ENCODE measurements around the gene SLC5A6.

The SLC5A6 gene

DNA sequence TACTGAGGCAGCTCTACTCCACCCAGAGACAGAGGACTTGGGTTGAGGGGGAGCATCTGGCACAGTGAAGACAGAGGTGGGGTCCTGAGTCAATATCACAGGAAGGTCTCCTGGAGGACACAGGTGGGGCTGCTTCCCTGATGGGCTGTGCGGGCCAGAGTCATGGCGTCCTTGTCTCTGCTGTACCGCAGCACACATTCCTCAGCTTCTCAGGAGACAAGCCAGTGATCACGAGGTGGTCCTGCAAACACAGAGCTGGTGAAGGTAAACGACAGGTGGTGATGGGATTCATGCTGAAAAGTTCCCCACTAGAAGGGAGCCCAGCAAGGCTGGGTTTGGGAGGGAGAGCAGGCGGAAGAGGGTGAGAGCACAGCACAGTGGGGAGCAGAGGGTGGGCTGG lies 53.6 kb downstream of the SLC5A6 start:
- no peak for DNase-seq (ENCODE audit: low spot score)
- TF ChIP-seq, protein P1, sequence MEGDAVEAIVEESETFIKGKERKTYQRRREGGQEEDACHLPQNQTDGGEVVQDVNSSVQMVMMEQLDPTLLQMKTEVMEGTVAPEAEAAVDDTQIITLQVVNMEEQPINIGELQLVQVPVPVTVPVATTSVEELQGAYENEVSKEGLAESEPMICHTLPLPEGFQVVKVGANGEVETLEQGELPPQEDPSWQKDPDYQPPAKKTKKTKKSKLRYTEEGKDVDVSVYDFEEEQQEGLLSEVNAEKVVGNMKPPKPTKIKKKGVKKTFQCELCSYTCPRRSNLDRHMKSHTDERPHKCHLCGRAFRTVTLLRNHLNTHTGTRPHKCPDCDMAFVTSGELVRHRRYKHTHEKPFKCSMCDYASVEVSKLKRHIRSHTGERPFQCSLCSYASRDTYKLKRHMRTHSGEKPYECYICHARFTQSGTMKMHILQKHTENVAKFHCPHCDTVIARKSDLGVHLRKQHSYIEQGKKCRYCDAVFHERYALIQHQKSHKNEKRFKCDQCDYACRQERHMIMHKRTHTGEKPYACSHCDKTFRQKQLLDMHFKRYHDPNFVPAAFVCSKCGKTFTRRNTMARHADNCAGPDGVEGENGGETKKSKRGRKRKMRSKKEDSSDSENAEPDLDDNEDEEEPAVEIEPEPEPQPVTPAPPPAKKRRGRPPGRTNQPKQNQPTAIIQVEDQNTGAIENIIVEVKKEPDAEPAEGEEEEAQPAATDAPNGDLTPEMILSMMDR (IDR thresholded peaks at IDR 0.05; ENCODE audit: extremely low read depth, insufficient read depth, missing control alignments), result no peak
- in situ Hi-C loops (cut with MboI; ENCODE audit: low pct_unique_long_range_greater_than_20kb, low sequenced_read_pairs, unreplicated experiment), result no loop called here

DNA sequence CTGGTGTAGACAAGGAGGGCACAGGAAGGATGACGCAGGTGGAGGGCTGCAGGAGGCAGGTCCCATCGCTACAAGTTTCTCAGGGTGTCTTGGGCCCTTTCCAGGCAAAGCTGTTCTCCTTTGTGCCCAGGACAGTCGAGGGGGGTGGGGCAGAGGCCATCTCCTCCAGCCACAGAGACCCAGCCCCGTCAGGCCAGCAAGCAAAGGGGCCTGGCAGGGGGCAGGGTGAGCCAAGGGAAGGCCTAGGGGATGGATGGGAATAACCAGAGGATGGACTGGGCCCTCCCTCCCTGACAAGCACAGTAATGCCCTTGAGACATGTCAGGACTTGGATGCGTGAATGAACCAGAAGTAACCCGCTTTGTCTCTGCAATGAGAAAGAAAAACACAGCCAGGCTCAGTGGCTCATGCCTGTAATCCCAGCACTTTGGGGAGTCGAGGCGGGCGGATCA lies 57.0 kb downstream of the SLC5A6 start:
- DNase-seq (ENCODE audit: low spot score), result no peak
- TF ChIP-seq, protein P1 (IDR thresholded peaks at IDR 0.05; ENCODE audit: extremely low read depth, insufficient read depth, missing control alignments), result no peak
- in situ Hi-C loops (cut with MboI; ENCODE audit: low pct_unique_long_range_greater_than_20kb, low sequenced_read_pairs, unreplicated experiment), result no loop called here

DNA sequence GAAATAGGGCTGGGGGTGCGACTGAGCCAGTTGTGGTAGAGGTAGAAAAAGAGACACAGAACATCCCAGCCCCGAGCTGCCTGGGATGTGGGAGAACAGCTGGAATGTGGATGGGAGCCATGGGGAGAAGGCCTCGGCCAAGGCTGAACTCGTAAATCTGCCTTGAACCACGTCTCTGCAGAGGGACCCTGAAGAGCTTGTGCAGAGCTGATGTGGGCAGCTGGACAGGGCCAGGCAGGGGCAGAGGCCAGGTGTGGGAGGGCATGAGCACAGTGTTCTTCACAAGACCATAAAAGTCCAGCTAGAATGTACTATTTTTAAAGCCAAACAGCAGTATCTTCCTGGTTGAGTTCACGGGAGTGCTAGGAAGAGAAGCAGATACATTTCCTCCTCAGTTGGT lies 57.6 kb downstream of the SLC5A6 start:
- TF ChIP-seq, protein P1 (IDR thresholded peaks at IDR 0.05; ENCODE audit: extremely low read depth, insufficient read depth, missing control alignments), result no peak
- in situ Hi-C loops (cut with MboI; ENCODE audit: low pct_unique_long_range_greater_than_20kb, low sequenced_read_pairs, unreplicated experiment), result no loop called here

DNA sequence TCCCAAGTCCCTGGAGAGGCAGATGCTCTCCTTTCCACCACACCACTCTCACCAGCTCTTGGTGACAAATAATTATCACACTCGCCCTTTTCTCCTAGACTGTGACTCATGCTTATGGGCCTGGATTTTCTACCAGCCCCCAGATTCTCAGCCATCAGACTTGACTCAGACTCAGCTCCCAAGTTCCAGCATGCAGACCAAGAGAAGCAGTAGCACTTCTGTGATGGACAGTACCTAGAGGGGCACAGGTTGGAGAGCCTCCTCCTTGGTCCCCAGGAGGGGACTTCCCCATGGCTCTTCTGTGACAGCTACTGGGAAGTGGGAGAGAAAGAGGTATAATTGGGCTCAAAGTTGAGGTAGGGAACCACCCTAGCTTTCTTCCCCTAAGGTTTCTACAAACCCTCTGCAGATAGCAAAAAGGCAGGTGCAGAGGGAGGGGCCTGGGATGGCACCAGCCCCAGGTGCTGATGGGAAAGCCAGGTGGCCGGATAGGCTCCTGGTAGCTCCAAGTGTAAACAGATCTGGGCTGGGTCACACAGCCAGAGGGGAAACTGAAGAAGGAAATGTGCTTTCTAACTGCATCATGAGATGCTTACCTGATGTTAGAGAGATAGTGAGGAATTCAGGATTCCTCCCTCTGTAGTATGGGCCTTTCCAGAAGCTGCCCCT lies 59.1 kb downstream of the SLC5A6 start:
- TF ChIP-seq, protein P1 (IDR thresholded peaks at IDR 0.05; ENCODE audit: extremely low read depth, insufficient read depth, missing control alignments), result no peak
- in situ Hi-C loops (cut with MboI; ENCODE audit: low pct_unique_long_range_greater_than_20kb, low sequenced_read_pairs, unreplicated experiment), result no loop called here
- no peak for DNase-seq (ENCODE audit: low spot score)

More for the DNA sequence above, 57.6 kb downstream of the SLC5A6 start:
- no peak for DNase-seq (ENCODE audit: low spot score)

DNA sequence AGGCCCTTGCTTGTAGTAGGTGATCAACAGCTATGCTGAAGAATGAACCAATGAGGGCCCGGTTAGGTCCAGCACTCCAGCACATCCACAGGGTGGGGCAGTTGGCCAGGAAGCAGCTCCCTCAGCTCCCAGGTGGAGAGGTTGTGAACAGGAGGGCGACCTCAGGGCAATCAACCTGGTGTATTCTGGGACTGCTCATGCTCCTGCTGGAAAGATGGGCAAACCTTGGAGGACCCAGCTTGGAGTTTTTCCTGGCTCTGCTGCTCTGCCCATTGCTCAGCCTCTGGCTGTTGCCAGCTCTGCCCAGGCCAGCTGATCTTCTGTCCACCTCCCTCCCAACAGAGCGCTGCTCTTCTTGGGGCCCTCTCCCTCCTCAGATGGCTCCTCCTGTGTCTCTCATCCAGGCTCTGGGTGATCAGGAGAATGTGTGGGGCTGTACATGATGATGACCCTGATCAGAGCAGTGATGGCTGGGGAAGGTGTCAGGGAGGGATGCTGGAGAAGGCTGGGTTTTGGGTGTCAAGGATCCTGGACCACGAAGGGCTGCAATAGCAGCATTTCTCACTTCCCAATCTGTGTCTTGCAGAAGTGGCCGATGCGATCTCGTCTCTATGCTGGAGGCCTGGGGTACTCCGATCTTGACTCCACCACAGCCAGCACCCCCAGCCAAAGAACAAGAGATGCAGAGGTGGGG lies 59.8 kb downstream of the SLC5A6 start:
- TF ChIP-seq, protein P1 (IDR thresholded peaks at IDR 0.05; ENCODE audit: extremely low read depth, insufficient read depth, missing control alignments), result no peak
- no peak for DNase-seq (ENCODE audit: low spot score)
- in situ Hi-C loops (cut with MboI; ENCODE audit: low pct_unique_long_range_greater_than_20kb, low sequenced_read_pairs, unreplicated experiment), result no loop called here

DNA sequence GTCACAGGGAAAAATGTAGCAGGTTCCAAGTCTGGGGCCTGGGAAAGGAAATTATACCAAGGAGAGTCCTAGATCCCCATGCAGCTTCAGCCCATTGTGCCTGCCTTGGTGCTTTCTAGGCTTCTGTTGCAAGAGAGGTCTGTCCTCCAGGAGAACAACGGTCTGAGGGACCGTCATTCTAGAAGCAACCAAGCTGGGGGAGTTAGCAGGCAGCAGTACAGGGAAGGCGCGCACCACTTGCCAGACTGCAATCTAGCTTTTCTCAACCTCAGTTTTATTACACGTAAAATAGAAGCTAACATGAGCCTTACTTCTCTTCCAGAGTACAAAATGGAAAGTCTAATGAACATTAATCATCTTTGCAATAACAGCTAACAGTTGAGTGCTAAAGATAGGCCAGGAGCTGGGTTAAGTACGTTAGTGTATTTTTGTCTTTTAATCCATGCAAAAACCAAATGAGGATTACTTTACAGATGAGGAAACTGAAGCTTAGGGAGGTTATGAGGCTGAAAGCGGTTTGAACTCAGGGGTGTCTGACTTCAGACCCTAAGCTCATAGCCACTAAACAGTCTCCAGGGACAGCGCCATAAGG lies 61.3 kb downstream of the SLC5A6 start:
- TF ChIP-seq, protein P1 (IDR thresholded peaks at IDR 0.05; ENCODE audit: extremely low read depth, insufficient read depth, missing control alignments), result no peak
- in situ Hi-C loops (cut with MboI; ENCODE audit: low pct_unique_long_range_greater_than_20kb, low sequenced_read_pairs, unreplicated experiment), result no loop called here
- DNase-seq (ENCODE audit: low spot score), result no peak

Data from GM13977 (cell line).